HepG2 (cell line): ENCODE data around the gene CASKIN1. TPM values are rescaled to one million over a fixed set of nuclear protein-coding genes. Genes with fewer than 3 reads are reported as not detected.

ENCODE experiments used
- ATAD3A ChIP-seq: sonication (generic); formaldehyde crosslinking; IDR thresholded peaks from 2 replicates; pipeline ENCODE4 v1.4.0; 2020; ENCODE audit warnings: missing genetic modification reagents
- GABPA ChIP-seq, 2 experiments: IDR thresholded peaks; 2 replicates each; pipeline ENCODE4 v1.6.1; 2011 to 2016; ENCODE audit warnings: low read depth in 2 of 2, low read length in 1 of 2, missing biosample characterization in 1 of 2, missing genetic modification characterization in 1 of 2
- HIVEP1 ChIP-seq: sonication (generic); formaldehyde crosslinking; IDR thresholded peaks from 2 replicates; pipeline ENCODE4 v1.4.0; 2020; ENCODE audit warnings: mild to moderate bottlenecking, missing genetic modification reagents
- HOXA9 ChIP-seq: sonication (generic); formaldehyde crosslinking; IDR thresholded peaks from 2 replicates; pipeline ENCODE4 v1.8.1; 2022; ENCODE audit warnings: missing genetic modification reagents, mild to moderate bottlenecking, moderate library complexity, borderline replicate concordance
- JARID2 ChIP-seq: sonication (generic); formaldehyde crosslinking; IDR thresholded peaks from 2 replicates; pipeline ENCODE4 v1.8.1; 2023; ENCODE audit warnings: missing genetic modification reagents, inconsistent platforms; ENCODE audit not compliant: insufficient replicate concordance
- NR2C2 ChIP-seq: sonication (generic); formaldehyde crosslinking; IDR thresholded peaks from 2 replicates; pipeline ENCODE4 v1.4.0; 2020; ENCODE audit warnings: missing genetic modification reagents, mild to moderate bottlenecking, moderate library complexity, borderline replicate concordance
- NR2F6 ChIP-seq, 2 experiments: IDR thresholded peaks; 2 replicates each; pipeline ENCODE4 v1.6.1; 2016; ENCODE audit warnings: antibody characterized with exemption in 1 of 2, mild to moderate bottlenecking in 1 of 2
- PTBP1 ChIP-seq: fragments of 200-400 bp; formaldehyde crosslinking; IDR thresholded peaks from 2 replicates; pipeline ENCODE4 v1.6.1; 2018; ENCODE audit warnings: low read length, low read depth; ENCODE audit not compliant: poor library complexity, severe bottlenecking
- SATB2 ChIP-seq: sonication (generic); formaldehyde crosslinking; IDR thresholded peaks from 2 replicates; pipeline ENCODE4 v1.5.0; 2020; ENCODE audit warnings: missing genetic modification reagents
- ZFX ChIP-seq: sonication (generic); formaldehyde crosslinking; IDR thresholded peaks from 2 replicates; pipeline ENCODE4 v1.4.0; 2020; ENCODE audit warnings: mild to moderate bottlenecking, low read depth, missing genetic modification reagents, moderate library complexity
- ZKSCAN8 ChIP-seq: IDR thresholded peaks from 2 replicates; pipeline ENCODE4 v1.6.1; 2016; ENCODE audit warnings: borderline replicate concordance, missing genetic modification reagents, missing compliant biosample characterization
- ZNF10 ChIP-seq: sonication (generic); formaldehyde crosslinking; IDR thresholded peaks from 2 replicates; pipeline ENCODE4 v1.4.0; 2020; ENCODE audit warnings: mild to moderate bottlenecking, low read depth, missing genetic modification reagents, borderline replicate concordance
- ZNF546 ChIP-seq: sonication (generic); formaldehyde crosslinking; conservative IDR thresholded peaks from 2 replicates; pipeline ENCODE4 v1.8.1; 2023; ENCODE audit warnings: mild to moderate bottlenecking, missing genetic modification reagents
- ZNF563 ChIP-seq: sonication (generic); formaldehyde crosslinking; IDR thresholded peaks from 2 replicates; pipeline ENCODE4 v1.8.0; 2022; ENCODE audit warnings: mild to moderate bottlenecking, moderate library complexity, missing genetic modification reagents
- ZNF605 ChIP-seq: sonication (generic); formaldehyde crosslinking; IDR thresholded peaks from 2 replicates; pipeline ENCODE4 v1.8.0; 2022; ENCODE audit warnings: mild to moderate bottlenecking, missing genetic modification reagents
- ZNF839 ChIP-seq: sonication (generic); formaldehyde crosslinking; IDR thresholded peaks from 2 replicates; pipeline ENCODE4 v1.4.0; 2020; ENCODE audit warnings: missing genetic modification reagents, mild to moderate bottlenecking, borderline replicate concordance
- polyA plus RNA-seq, 8 experiments: library from polyadenylated mRNA; depleted of rRNA in 3 of 8; stranded (reverse) in 7 of 8; unstranded in 1 of 8; fragments of >200 nt; fragmentation: Illumina TruSeq in 4 of 8; extraction: Trizol in 4 of 8; gene quantifications; 2 replicates each; pipeline versions ENCODE4 v1.2.1 to v1.2.3, GENCODE V29; 2011 to 2016; ENCODE audit warnings: low read depth in 4 of 8, missing spikeins in 1 of 8, mixed read lengths in 1 of 8; ENCODE audit not compliant: insufficient read depth in 1 of 8
- total RNA-seq, 5 experiments: library from RNA; depleted of rRNA; stranded (reverse); fragments of >200 nt; fragmentation: Illumina TruSeq; extraction: Trizol; gene quantifications; 2 replicates each; pipeline ENCODE4 v1.2.3, GENCODE V29; 2016; ENCODE audit warnings: low read depth in 1 of 5
- TF ChIP-seq, protein P1 (sequence below): sonication (generic); formaldehyde crosslinking; conservative IDR thresholded peaks from 2 replicates; pipeline ENCODE4 v1.8.0; 2022; ENCODE audit warnings: low read depth, missing genetic modification reagents
- TF ChIP-seq, protein P2 (sequence below): sonication (generic); formaldehyde crosslinking; IDR thresholded peaks from 2 replicates; pipeline ENCODE4 v1.5.0; 2020; ENCODE audit warnings: mild to moderate bottlenecking, missing genetic modification reagents
- TF ChIP-seq, protein P3 (sequence below): IDR thresholded peaks from 2 replicates; pipeline ENCODE4 v1.6.1; 2016; ENCODE audit warnings: missing compliant biosample characterization, missing genetic modification reagents, borderline replicate concordance
- TF ChIP-seq, protein P4 (sequence below): sonication (generic); formaldehyde crosslinking; IDR thresholded peaks from 2 replicates; pipeline ENCODE4 v1.8.0; 2022; ENCODE audit warnings: mild to moderate bottlenecking, missing genetic modification reagents

Gene CASKIN1
- total and polyA plus RNA-seq, 2 of the 13 experiments (the other 11 are each of a cell fraction or from before 2014, with no cell fraction given), result 1.2 to 2.2 TPM

DNA sequence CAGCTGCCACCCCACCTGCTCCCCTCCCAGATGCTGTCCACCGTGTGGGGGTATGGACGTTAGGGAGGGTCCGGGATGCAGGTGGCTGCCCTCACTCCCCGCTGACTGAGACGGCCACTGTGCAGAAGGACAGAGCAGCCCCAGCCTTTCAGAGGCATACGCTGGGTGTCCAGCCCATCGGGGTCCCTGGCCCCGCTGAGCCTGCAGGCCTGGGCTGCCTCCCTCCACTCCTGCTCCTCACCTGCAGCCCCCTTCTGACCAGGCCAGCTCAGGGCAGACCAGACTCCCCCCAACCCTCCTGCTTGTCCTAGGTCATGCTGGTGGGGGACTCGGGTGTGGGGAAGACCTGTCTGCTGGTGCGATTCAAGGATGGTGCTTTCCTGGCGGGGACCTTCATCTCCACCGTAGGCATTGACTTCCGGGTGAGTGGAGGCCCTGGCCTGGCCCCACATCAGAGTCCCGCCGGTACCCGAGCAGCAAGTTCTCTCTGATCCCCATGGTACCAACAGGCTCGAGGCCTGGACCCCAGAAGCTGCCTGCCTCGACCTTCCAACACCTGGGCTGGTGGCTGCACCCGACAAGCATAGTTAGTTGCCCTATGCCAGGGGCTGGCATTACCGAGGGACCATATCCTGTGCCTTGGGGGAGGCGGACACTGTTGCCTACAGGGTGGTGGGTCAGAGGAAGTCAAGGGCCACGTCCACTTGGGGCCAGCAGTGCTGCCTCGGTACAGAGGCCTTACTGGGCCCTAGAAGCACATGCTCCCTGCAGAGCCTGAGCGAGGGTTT lies 46.6 kb downstream of the CASKIN1 start (continued):
- TF ChIP-seq ZFX (CRISPR knock-in tag) (peak; percentile 70; the same call in 1 of the 2 replicates), GABPA (IDR thresholded peaks at IDR 0.05; ENCODE audit: low read depth, low read length) (peak; percentile 25), GABPA (CRISPR knock-in tag; IDR thresholded peaks at IDR 0.05; ENCODE audit: low read depth) (peak; percentile 49; the same call in 1 of the 2 replicates), ZKSCAN8 (no peak), ATAD3A (CRISPR knock-in tag) (no peak), ZNF605 (no peak), NR2C2 (CRISPR knock-in tag) (peak; percentile 84), ZNF546 (CRISPR knock-in tag) (no peak), SATB2 (no peak), HOXA9 (CRISPR knock-in tag) (no peak), PTBP1 (peak; percentile 37), ZNF10 (0 out of 2 replicates have a peak, but pooled peaks have one; percentile 40), ZNF839 (CRISPR knock-in tag) (no peak), HIVEP1 (CRISPR knock-in tag) (no peak), NR2F6 (IDR thresholded peaks at IDR 0.05) (no peak), NR2F6 (CRISPR knock-in tag; IDR thresholded peaks at IDR 0.05) (0 out of 2 replicates have a peak, but pooled peaks have one; percentile 4), JARID2 (CRISPR knock-in tag) (no peak), ZNF563 (CRISPR knock-in tag) (peak; percentile 48; the same call in 1 of the 2 replicates)
- TF ChIP-seq, protein P1, sequence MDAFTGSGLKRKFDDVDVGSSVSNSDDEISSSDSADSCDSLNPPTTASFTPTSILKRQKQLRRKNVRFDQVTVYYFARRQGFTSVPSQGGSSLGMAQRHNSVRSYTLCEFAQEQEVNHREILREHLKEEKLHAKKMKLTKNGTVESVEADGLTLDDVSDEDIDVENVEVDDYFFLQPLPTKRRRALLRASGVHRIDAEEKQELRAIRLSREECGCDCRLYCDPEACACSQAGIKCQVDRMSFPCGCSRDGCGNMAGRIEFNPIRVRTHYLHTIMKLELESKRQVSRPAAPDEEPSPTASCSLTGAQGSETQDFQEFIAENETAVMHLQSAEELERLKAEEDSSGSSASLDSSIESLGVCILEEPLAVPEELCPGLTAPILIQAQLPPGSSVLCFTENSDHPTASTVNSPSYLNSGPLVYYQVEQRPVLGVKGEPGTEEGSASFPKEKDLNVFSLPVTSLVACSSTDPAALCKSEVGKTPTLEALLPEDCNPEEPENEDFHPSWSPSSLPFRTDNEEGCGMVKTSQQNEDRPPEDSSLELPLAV (CRISPR knock-in tag), result no peak
- TF ChIP-seq, protein P2, sequence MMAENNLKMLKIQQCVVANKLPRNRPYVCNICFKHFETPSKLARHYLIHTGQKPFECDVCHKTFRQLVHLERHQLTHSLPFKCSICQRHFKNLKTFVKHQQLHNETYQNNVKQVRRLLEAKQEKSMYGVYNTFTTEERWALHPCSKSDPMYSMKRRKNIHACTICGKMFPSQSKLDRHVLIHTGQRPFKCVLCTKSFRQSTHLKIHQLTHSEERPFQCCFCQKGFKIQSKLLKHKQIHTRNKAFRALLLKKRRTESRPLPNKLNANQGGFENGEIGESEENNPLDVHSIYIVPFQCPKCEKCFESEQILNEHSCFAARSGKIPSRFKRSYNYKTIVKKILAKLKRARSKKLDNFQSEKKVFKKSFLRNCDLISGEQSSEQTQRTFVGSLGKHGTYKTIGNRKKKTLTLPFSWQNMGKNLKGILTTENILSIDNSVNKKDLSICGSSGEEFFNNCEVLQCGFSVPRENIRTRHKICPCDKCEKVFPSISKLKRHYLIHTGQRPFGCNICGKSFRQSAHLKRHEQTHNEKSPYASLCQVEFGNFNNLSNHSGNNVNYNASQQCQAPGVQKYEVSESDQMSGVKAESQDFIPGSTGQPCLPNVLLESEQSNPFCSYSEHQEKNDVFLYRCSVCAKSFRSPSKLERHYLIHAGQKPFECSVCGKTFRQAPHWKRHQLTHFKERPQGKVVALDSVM (CRISPR knock-in tag), result 0 out of 2 replicates have a peak, but pooled peaks have one; percentile 30
- TF ChIP-seq, protein P3, sequence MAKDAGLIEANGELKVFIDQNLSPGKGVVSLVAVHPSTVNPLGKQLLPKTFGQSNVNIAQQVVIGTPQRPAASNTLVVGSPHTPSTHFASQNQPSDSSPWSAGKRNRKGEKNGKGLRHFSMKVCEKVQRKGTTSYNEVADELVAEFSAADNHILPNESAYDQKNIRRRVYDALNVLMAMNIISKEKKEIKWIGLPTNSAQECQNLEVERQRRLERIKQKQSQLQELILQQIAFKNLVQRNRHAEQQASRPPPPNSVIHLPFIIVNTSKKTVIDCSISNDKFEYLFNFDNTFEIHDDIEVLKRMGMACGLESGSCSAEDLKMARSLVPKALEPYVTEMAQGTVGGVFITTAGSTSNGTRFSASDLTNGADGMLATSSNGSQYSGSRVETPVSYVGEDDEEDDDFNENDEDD, result peak; percentile 45; the same call in 1 of the 2 replicates
- TF ChIP-seq, protein P4, sequence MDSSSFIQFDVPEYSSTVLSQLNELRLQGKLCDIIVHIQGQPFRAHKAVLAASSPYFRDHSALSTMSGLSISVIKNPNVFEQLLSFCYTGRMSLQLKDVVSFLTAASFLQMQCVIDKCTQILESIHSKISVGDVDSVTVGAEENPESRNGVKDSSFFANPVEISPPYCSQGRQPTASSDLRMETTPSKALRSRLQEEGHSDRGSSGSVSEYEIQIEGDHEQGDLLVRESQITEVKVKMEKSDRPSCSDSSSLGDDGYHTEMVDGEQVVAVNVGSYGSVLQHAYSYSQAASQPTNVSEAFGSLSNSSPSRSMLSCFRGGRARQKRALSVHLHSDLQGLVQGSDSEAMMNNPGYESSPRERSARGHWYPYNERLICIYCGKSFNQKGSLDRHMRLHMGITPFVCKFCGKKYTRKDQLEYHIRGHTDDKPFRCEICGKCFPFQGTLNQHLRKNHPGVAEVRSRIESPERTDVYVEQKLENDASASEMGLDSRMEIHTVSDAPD (CRISPR knock-in tag), result 0 out of 2 replicates have a peak, but pooled peaks have one; percentile 50
